Neural progenitor cell (in vitro differentiated cells): ENCODE data around the gene NMB. TPM values are rescaled to one million over a fixed set of nuclear protein-coding genes. Genes with fewer than 3 reads are reported as not detected.
A peak's percentile ranks its signal among the peaks of the same experiment; 100 is the strongest.

Source experiments
- DNase-seq: peaks from one replicate; pipeline ENCODE4 v3.0.0-alpha.2; 2016; ENCODE audit warnings: low spot score
- H2AFZ ChIP-seq: fragments of 200-600 bp; sonication (generic); replicated peaks from 2 replicates; pipeline ENCODE4 v1.6.1; 2016; ENCODE audit warnings: antibody characterized with exemption
- H3F3A ChIP-seq: fragments of 200-600 bp; sonication (generic); 2 replicates; pipeline ENCODE4 v1.6.1; 2016; ENCODE audit warnings: antibody characterized with exemption, low read depth
- H3K27ac ChIP-seq: fragments of 200-600 bp; sonication (generic); 2 replicates; pipeline ENCODE4 v1.5.1; 2016; ENCODE audit warnings: mild to moderate bottlenecking
- H3K27me3 ChIP-seq: fragments of 200-600 bp; sonication (generic); 2 replicates; pipeline ENCODE4 v1.6.1; 2016; ENCODE audit warnings: mild to moderate bottlenecking, moderate library complexity
- H3K36me3 ChIP-seq: fragments of 200-600 bp; sonication (generic); 2 replicates; pipeline ENCODE4 v1.5.1; 2016
- H3K4me1 ChIP-seq: fragments of 200-600 bp; sonication (generic); 2 replicates; pipeline ENCODE4 v1.6.1; 2016; ENCODE audit warnings: mixed run types
- H3K4me2 ChIP-seq: fragments of 200-600 bp; sonication (generic); 2 replicates; pipeline ENCODE4 v1.6.1; 2016
- H3K4me3 ChIP-seq: fragments of 200-600 bp; sonication (generic); 2 replicates; pipeline ENCODE4 v1.5.1; 2016
- H3K79me2 ChIP-seq: fragments of 200-600 bp; sonication (generic); 2 replicates; pipeline ENCODE4 v1.6.1; 2016; ENCODE audit warnings: low read depth
- H3K9ac ChIP-seq: fragments of 200-600 bp; sonication (generic); 2 replicates; pipeline ENCODE4 v1.6.1; 2016
- H3K9me3 ChIP-seq: fragments of 200-600 bp; sonication (generic); 2 replicates; pipeline ENCODE4 v1.5.1; 2016; ENCODE audit warnings: low read depth
- H4K20me1 ChIP-seq: fragments of 200-600 bp; sonication (generic); 2 replicates; pipeline ENCODE4 v1.6.1; 2016; ENCODE audit warnings: low read depth
- H3K27ac Mint-ChIP-seq: 3 replicates; pipeline ENCODE4 v1.8.0; 2021; ENCODE audit warnings: mixed read lengths
- H3K27me3 Mint-ChIP-seq: 2 replicates; pipeline ENCODE4 v1.8.0; 2022; ENCODE audit warnings: low read depth, mild to moderate bottlenecking, inconsistent platforms, moderate library complexity, mixed read lengths; ENCODE audit not compliant: insufficient read depth
- H3K36me3 Mint-ChIP-seq: 3 replicates; pipeline ENCODE4 v1.8.0; 2021; ENCODE audit warnings: mixed read lengths
- H3K4me1 Mint-ChIP-seq: 3 replicates; pipeline ENCODE4 v1.8.0; 2021; ENCODE audit warnings: mixed read lengths
- H3K4me3 Mint-ChIP-seq: 3 replicates; pipeline ENCODE4 v1.8.0; 2021; ENCODE audit warnings: mild to moderate bottlenecking, moderate library complexity, mixed read lengths
- H3K9me3 Mint-ChIP-seq: 3 replicates; pipeline ENCODE4 v1.8.0; 2020; ENCODE audit warnings: mixed read lengths
- CTCF ChIP-seq: fragments of 200-600 bp; sonication (generic); IDR thresholded peaks from 2 replicates; pipeline ENCODE4 v1.5.1; 2017; ENCODE audit warnings: antibody characterized with exemption, mild to moderate bottlenecking
- EZH2 ChIP-seq: fragments of 200-600 bp; sonication (generic); IDR thresholded peaks from 2 replicates; pipeline ENCODE4 v1.6.1; 2017; ENCODE audit warnings: antibody characterized with exemption, mild to moderate bottlenecking, moderate library complexity
- EZH2phosphoT487 ChIP-seq: fragments of 200-600 bp; sonication (generic); IDR thresholded peaks from 2 replicates; pipeline ENCODE4 v1.6.1; 2017; ENCODE audit warnings: antibody characterized with exemption
- total RNA-seq: library from RNA; depleted of rRNA; stranded (reverse); fragments of >200 nt; gene quantifications from 2 replicates; pipeline ENCODE4 v1.2.3, GENCODE V29; 2015; ENCODE audit warnings: low replicate concordance

NMB gene
- total RNA-seq, 1 donor from 2014 or later = 0.24 TPM

- Mint-ChIP-seq H3K4me3 (no peak overlapping the region), H3K4me1 (peaks cover 14% of the 10 kb centered on the region), H3K27ac (no peak overlapping the region), H3K27me3 (no peaks in the 10 kb centered on the region), H3K36me3 (peaks cover 31% of the 10 kb centered on the region), H3K9me3 (no peaks in the 10 kb centered on the region)
- H3K36me3 ChIP-seq = no peaks in the 10 kb centered on the region
- H3K79me2 ChIP-seq = no peaks in the 10 kb centered on the region
- H3K4me2 ChIP-seq = no peak overlapping the region
- peaks cover 22% of the 10 kb centered on the region for H4K20me1 ChIP-seq
- no peaks in the 10 kb centered on the region for H3K9me3 ChIP-seq
- peaks cover 7% of the 10 kb centered on the region for H3K4me1 ChIP-seq
- no peak for DNase-seq
- H2AFZ ChIP-seq = no peak overlapping the region
- H3F3A ChIP-seq = peaks cover 24% of the 10 kb centered on the region
- H3K4me3 ChIP-seq = no peak overlapping the region
- H3K27ac ChIP-seq = no peak overlapping the region
- H3K9ac ChIP-seq = no peak overlapping the region
- TF ChIP-seq EZH2phosphoT487 (no peak), EZH2 (no peak), CTCF (no peak)
- H3K27me3 ChIP-seq = peaks cover 32% of the 10 kb centered on the region
Measured at GRCh38 chr15:84638103-84638502, 19.9 kb downstream of the NMB start.

- no peak overlapping the region for H3K9ac ChIP-seq
Measured at GRCh38 chr15:84634228-84634837, 23.7 kb downstream of the NMB start.

GRCh38 chr15:84633311-84634227 is 24.4 kb downstream of the NMB start:
- Histone ChIP-seq H3K4me3 (peak overlapping the region; percentile 68), H3K9me3 (no peaks in the 10 kb centered on the region), H3K4me2 (peak overlapping the region; percentile 92), H3K36me3 (no peaks in the 10 kb centered on the region), H3K4me1 (peaks cover 12% of the 10 kb centered on the region), H3K27ac (no peak overlapping the region), H3F3A (peaks cover 12% of the 10 kb centered on the region), H2AFZ (peak overlapping the region; percentile 40), H3K79me2 (no peaks in the 10 kb centered on the region), H3K27me3 (peaks cover 48% of the 10 kb centered on the region), H3K9ac (no peak overlapping the region), H4K20me1 (peaks cover 24% of the 10 kb centered on the region)
- Mint-ChIP-seq H3K4me3 (peak overlapping the region; percentile 89), H3K27ac (peak overlapping the region; percentile 68), H3K4me1 (peaks cover 26% of the 10 kb centered on the region), H3K27me3 (no peaks in the 10 kb centered on the region), H3K9me3 (no peaks in the 10 kb centered on the region), H3K36me3 (peaks cover 12% of the 10 kb centered on the region)
- TF ChIP-seq EZH2 (peak; percentile 73), EZH2phosphoT487 (peak; percentile 68), CTCF (no peak)
- peak; percentile 79 for DNase-seq

More at GRCh38 chr15:84634228-84634837, 23.7 kb downstream of the NMB start:
- H3K4me3 ChIP-seq = peak overlapping the region; percentile 68
- peak overlapping the region; percentile 92 for H3K4me2 ChIP-seq
- H3K27ac ChIP-seq = no peak overlapping the region
- H3K27ac Mint-ChIP-seq = no peak overlapping the region
- peaks cover 16% of the 10 kb centered on the region for H3F3A ChIP-seq
- no peak for TF ChIP-seq CTCF
- TF ChIP-seq EZH2 = peak; percentile 52
- peaks cover 30% of the 10 kb centered on the region for H3K4me1 Mint-ChIP-seq
- no peak for DNase-seq
- H3K36me3 ChIP-seq = no peaks in the 10 kb centered on the region
- H3K36me3 Mint-ChIP-seq = peaks cover 16% of the 10 kb centered on the region
- H3K9me3 ChIP-seq = no peaks in the 10 kb centered on the region
- H2AFZ ChIP-seq = no peak overlapping the region
- no peaks in the 10 kb centered on the region for H3K79me2 ChIP-seq
- H3K4me3 Mint-ChIP-seq = peak overlapping the region; percentile 80
- H3K9me3 Mint-ChIP-seq = no peaks in the 10 kb centered on the region
- H3K27me3 ChIP-seq = peaks cover 48% of the 10 kb centered on the region
- H3K27me3 Mint-ChIP-seq = no peaks in the 10 kb centered on the region
- peaks cover 12% of the 10 kb centered on the region for H3K4me1 ChIP-seq
- H4K20me1 ChIP-seq = peaks cover 24% of the 10 kb centered on the region
